Measurements from ENCODE around the gene SYCP2. TPM values are rescaled to one million over a fixed set of nuclear protein-coding genes. Genes with fewer than 3 reads are reported as not detected.

Gene SYCP2
- total and polyA plus RNA-seq, 2 of the 8 experiments (the other 6 are each of a cell fraction or from before 2014, with no cell fraction given) = 0.02 to 0.50 TPM

DNA sequence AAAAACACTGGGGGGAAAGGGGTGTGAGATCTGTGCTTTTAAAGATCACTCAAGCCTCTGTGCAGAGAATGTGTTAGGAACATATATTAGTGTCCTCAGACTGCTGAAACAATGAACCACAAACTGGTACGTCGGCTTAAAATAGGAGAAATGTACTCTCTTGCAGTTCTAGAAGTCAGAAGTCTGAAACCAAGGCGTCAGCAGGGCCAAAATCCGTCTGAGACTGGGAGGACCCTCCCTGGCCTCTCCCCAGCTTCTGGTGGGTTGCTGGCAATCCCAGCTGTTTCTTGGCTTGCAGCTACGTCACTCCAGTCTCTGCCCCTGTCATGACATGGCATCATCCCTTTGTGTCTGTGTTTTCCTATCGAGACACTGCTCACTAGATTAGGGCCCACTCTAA, 28.7 kb upstream of the SYCP2 start (continued):
- no peak for TF ChIP-seq HDAC6 (IDR thresholded peaks at IDR 0.05; ENCODE audit: low read depth, low read length)
- no peak for TF ChIP-seq CTCF (IDR thresholded peaks at IDR 0.05; ENCODE audit: control extremely low read depth in 1 of 3, insufficient read depth in 1 of 3, low read depth in 1 of 3, low read length in 3 of 3)
- TF ChIP-seq GABPA (IDR thresholded peaks at IDR 0.05; ENCODE audit: borderline replicate concordance, insufficient read depth, low read length) = no peak
- TF ChIP-seq POLR2A (IDR thresholded peaks at IDR 0.05; ENCODE audit: control extremely low read depth in 1 of 2, low read depth in 2 of 2, low read length in 2 of 2) = no peak
- no peak for TF ChIP-seq RXRA (IDR thresholded peaks at IDR 0.05; ENCODE audit: insufficient read depth, low read depth, low read length)
- TF ChIP-seq, protein P1, sequence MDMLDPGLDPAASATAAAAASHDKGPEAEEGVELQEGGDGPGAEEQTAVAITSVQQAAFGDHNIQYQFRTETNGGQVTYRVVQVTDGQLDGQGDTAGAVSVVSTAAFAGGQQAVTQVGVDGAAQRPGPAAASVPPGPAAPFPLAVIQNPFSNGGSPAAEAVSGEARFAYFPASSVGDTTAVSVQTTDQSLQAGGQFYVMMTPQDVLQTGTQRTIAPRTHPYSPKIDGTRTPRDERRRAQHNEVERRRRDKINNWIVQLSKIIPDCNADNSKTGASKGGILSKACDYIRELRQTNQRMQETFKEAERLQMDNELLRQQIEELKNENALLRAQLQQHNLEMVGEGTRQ (IDR thresholded peaks at IDR 0.05; ENCODE audit: low read length) = no peak

Data from H1 (cell line).